Fibroblast of lung (primary cell): Measurements from ENCODE around the gene TAGLN2. TPM values are rescaled to one million over a fixed set of nuclear protein-coding genes. Genes with fewer than 3 reads are reported as not detected.

ENCODE experiments used
- DNase-seq, 2 donors: peaks; one replicate each; pipeline versions ENCODE4 v3.0.0 to v3.0.0-alpha.2; 2010; ENCODE audit warnings: low read depth in 2 of 2
- H2AFZ ChIP-seq: 2 replicates; pipeline ENCODE4 v1.5.1; 2012; ENCODE audit warnings: low read length, control low read depth, inconsistent platforms
- H3K27ac ChIP-seq: 2 replicates; pipeline ENCODE4 v1.5.1; 2011; ENCODE audit warnings: low read length, control low read depth; ENCODE audit not compliant: insufficient read depth
- H3K27me3 ChIP-seq: 2 replicates; pipeline ENCODE4 v1.5.1; 2011; ENCODE audit warnings: mild to moderate bottlenecking, low read length; ENCODE audit not compliant: control insufficient read depth, insufficient read depth
- H3K36me3 ChIP-seq: 2 replicates; pipeline ENCODE4 v1.5.1; 2011; ENCODE audit warnings: low read length; ENCODE audit not compliant: control insufficient read depth, insufficient read depth
- H3K4me1 ChIP-seq: 2 replicates; pipeline ENCODE4 v1.5.1; 2011; ENCODE audit warnings: low read length; ENCODE audit not compliant: control insufficient read depth, insufficient read depth; ENCODE audit errors: extremely low read depth
- H3K4me2 ChIP-seq: 2 replicates; pipeline ENCODE4 v1.5.1; 2011; ENCODE audit warnings: low read length, control low read depth; ENCODE audit not compliant: insufficient read depth; ENCODE audit errors: extremely low read depth
- H3K4me3 ChIP-seq, 4 experiments: fragments of 200-600 bp in 1 of 4; sonication (generic) in 1 of 4; replicated peaks in 1 of 4; 2 replicates each; pipeline ENCODE4 v1.5.1; 2011 to 2016; ENCODE audit warnings: low read length in 4 of 4, low read depth in 3 of 4, mild to moderate bottlenecking in 3 of 4, control low read depth in 2 of 4, inconsistent platforms in 1 of 4, mixed read lengths in 1 of 4; ENCODE audit not compliant: insufficient read depth in 1 of 4; ENCODE audit errors: control extremely low read depth in 1 of 4
- H3K79me2 ChIP-seq: 2 replicates; pipeline ENCODE4 v1.5.1; 2012; ENCODE audit warnings: mild to moderate bottlenecking, low read length, inconsistent platforms; ENCODE audit not compliant: control insufficient read depth, insufficient read depth
- H3K9ac ChIP-seq: 2 replicates; pipeline ENCODE4 v1.5.1; 2011; ENCODE audit warnings: mild to moderate bottlenecking, low read length, control low read depth; ENCODE audit not compliant: insufficient read depth
- H3K9me3 ChIP-seq: 2 replicates; pipeline ENCODE4 v1.5.1; 2012; ENCODE audit warnings: low read depth, low read length; ENCODE audit not compliant: control insufficient read depth, insufficient read depth
- H4K20me1 ChIP-seq: 2 replicates; pipeline ENCODE4 v1.5.1; 2011; ENCODE audit warnings: low read length; ENCODE audit not compliant: control insufficient read depth, insufficient read depth; ENCODE audit errors: extremely low read depth
- EZH2 ChIP-seq: IDR thresholded peaks from 2 replicates; pipeline ENCODE4 v1.5.1; 2012; ENCODE audit warnings: low read length, control low read depth, mild to moderate bottlenecking; ENCODE audit errors: missing control alignments
- polyA plus RNA-seq, 2 donors: library from polyadenylated mRNA; depleted of rRNA in 1 of 2; stranded (reverse) in 1 of 2; unstranded in 1 of 2; fragments of >200 nt; gene quantifications; 2 replicates each; pipeline ENCODE4 v1.2.1, GENCODE V29; 2011 to 2012; ENCODE audit warnings: missing spikeins in 1 of 2
- total RNA-seq: library from RNA; depleted of rRNA; stranded (reverse); fragments of >200 nt; gene quantifications from 2 replicates; pipeline ENCODE4 v1.2.1, GENCODE V29; 2014
- TF ChIP-seq, protein P1 (sequence below), 2 donors: IDR thresholded peaks in 1 of 2; conservative IDR thresholded peaks in 1 of 2; 1 replicate in 1 of 2; 2 replicates in 1 of 2; pipeline ENCODE4 v1.5.1; 2011 to 2012; ENCODE audit warnings: low read length in 2 of 2, control low read depth in 1 of 2, inconsistent platforms in 1 of 2, low read depth in 1 of 2, mild to moderate bottlenecking in 1 of 2

The TAGLN2 gene
- total and polyA plus RNA-seq, 2 donors (not counting 1 experiment from before 2014, with no cell fraction given): 300 to 718 TPM

DNA sequence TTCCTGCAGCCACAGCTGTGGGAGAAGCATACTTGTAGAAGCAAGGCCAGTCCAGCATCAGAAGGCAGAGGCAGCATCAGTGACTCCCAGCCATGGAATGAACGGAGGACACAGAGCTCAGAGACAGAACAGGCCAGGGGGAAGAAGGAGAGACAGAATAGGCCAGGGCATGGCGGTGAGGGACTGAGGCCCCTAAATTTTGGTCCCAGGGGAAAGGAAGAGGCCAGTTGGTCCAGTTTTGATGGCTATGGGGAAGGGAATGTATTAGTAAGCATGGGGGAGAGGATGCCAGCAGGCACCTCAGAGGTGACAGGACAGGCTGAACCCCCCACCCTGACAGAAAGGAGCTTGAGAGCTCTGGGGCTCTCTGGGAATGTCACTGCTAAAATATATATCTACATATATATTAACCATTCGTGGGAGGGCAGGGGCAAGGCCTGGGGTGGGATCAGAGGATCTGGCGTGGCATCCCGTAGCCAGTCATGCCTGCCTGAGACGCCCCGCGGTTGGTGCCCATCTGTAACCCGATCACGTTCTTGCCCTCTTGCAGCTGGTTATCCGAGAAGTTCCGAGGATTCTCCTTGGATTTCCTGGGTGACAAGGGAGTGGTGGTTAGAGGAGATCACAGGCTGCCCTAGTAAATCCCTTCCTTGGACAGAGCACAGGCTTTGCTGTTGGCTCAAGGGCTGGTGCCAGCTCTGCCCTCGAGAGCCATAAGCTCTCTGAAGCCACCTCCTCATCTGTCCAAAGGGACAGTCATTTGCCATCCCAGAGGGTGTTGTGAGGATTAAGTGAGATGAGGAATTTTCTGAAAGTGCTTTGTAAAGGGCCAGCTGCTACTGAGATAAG lies 6.7 kb downstream of the TAGLN2 start:
- Histone ChIP-seq H3K4me2 (no peak overlapping the region), H3K9me3 (no peaks in the 10 kb centered on the region), H3K79me2 (peaks cover 49% of the 10 kb centered on the region), H3K4me1 (peaks cover 47% of the 10 kb centered on the region), H3K27me3 (no peaks in the 10 kb centered on the region), H3K27ac (peak overlapping the region; percentile 65), H4K20me1 (no peaks in the 10 kb centered on the region), H3K36me3 (peaks cover 31% of the 10 kb centered on the region), H3K9ac (no peak overlapping the region), H2AFZ (no peak overlapping the region), H3K4me3 (no peak overlapping the region)
- peak in 1 of 2 donors; percentile 49 for DNase-seq
- TF ChIP-seq, protein P1, sequence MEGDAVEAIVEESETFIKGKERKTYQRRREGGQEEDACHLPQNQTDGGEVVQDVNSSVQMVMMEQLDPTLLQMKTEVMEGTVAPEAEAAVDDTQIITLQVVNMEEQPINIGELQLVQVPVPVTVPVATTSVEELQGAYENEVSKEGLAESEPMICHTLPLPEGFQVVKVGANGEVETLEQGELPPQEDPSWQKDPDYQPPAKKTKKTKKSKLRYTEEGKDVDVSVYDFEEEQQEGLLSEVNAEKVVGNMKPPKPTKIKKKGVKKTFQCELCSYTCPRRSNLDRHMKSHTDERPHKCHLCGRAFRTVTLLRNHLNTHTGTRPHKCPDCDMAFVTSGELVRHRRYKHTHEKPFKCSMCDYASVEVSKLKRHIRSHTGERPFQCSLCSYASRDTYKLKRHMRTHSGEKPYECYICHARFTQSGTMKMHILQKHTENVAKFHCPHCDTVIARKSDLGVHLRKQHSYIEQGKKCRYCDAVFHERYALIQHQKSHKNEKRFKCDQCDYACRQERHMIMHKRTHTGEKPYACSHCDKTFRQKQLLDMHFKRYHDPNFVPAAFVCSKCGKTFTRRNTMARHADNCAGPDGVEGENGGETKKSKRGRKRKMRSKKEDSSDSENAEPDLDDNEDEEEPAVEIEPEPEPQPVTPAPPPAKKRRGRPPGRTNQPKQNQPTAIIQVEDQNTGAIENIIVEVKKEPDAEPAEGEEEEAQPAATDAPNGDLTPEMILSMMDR (conservative IDR thresholded peaks at IDR 0.05 in 1 of 2, IDR thresholded peaks at IDR 0.05 in 1 of 2; ENCODE audit: low read depth in 1 of 2, low read length in 2 of 2): no peak
- TF ChIP-seq EZH2: no peak

DNA sequence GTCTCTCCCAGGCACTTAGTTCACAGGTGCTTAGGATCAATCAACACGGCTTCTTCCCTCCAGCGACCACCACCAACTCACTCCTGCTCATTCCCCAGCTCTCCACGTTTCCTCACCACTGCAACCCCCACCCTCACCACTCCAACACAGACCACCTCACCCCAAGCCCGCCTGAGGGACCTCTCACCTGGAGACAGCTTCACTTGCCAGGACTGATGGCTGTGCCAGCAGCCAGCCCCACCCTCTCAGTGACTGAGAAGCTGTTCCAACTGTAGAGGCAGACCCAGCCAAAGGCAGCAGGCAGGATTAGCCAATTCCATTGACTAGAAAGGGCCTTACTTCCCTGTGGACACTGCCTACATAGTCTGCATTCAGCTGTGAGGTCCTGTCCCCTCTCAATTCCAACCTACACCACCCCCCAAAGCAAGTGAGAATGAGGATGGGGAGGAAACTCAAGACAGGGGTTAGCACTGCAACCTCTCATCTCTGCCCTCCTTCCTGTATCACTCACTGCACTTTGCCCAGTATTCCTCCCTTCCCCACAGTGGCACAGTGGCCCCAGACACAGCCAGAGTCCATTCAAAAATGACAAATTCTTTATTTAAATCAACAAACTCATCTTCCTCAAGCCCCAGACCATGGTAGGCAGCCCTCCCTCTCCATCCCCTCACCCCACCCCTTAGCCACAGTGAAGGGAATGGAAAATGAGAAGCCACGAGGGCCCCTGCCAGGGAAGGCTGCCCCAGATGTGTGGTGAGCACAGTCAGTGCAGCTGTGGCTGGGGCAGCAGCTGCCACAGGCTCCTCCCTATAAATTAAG lies 7.6 kb downstream of the TAGLN2 start:
- peaks cover 54% of the 10 kb centered on the region for H3K4me1 ChIP-seq
- TF ChIP-seq, protein P1 (conservative IDR thresholded peaks at IDR 0.05 in 1 of 2, IDR thresholded peaks at IDR 0.05 in 1 of 2; ENCODE audit: low read depth in 1 of 2, low read length in 2 of 2): no peak
- TF ChIP-seq EZH2: no peak
- H3K79me2 ChIP-seq: peaks cover 41% of the 10 kb centered on the region

More for the DNA sequence above, 7.6 kb downstream of the TAGLN2 start:
- no peaks in the 10 kb centered on the region for H3K27me3 ChIP-seq
- no peak overlapping the region for H3K4me2 ChIP-seq
- no peak overlapping the region for H2AFZ ChIP-seq
- H3K27ac ChIP-seq: peak overlapping the region; percentile 50
- peaks cover 31% of the 10 kb centered on the region for H3K36me3 ChIP-seq
- no peaks in the 10 kb centered on the region for H4K20me1 ChIP-seq
- no peak overlapping the region for H3K4me3 ChIP-seq
- no peak overlapping the region for H3K9ac ChIP-seq
- DNase-seq: peak in 1 of 2 donors; percentile 40
- H3K9me3 ChIP-seq: no peaks in the 10 kb centered on the region
